ENCODE results near the gene DKK3.

DKK3 gene

DNA sequence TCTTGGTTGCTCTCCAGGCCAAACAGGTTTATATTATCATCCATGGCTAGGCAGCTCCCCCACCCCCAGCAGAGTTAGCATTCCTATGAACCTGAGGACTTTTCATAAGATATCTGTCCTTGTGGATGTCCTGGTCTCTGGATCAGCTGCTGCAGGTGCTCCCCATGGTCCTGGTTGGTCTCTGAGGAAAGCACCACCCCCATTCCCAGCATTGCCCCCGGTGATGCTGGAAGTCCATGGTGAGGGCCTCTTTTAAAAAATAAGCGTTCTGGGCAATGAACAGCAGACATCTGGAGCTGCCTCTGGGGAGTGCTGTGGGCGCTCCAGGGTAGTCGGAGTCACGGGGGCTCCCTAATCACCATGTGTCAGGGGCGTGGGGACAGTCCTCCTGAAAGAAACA, 26.6 kb downstream of the DKK3 start:
- no peak for DNase-seq (ENCODE audit: low read depth in 2 of 2)

GRCh38 chr11:11981364-11981763, 27.1 kb downstream of the DKK3 start:
- no peak for DNase-seq (ENCODE audit: low read depth in 2 of 2)

DNA sequence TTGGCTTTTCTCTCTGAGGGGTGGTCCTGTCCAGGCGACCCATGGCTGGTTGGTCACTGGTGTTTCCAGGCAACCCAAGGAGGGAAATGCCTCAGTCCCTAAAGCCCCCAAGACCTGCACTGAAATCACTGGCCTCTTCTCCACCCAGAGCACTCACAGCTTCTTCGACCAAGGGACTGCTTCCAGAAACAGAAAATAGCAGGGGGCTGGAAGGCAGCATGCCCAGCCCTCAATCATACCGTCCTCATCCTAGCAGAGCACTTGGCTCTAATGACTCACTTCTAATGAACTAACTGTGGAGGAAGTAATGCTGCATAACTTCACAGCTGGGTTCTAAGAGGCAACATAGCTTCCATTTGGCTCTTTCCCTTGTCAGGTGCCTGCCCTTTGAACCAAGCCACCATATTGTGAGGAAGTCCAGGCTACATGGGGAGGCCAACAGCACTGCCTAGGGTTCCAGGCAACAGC, 27.6 kb downstream of the DKK3 start:
- no peak for DNase-seq (ENCODE audit: low read depth in 2 of 2)

DNA sequence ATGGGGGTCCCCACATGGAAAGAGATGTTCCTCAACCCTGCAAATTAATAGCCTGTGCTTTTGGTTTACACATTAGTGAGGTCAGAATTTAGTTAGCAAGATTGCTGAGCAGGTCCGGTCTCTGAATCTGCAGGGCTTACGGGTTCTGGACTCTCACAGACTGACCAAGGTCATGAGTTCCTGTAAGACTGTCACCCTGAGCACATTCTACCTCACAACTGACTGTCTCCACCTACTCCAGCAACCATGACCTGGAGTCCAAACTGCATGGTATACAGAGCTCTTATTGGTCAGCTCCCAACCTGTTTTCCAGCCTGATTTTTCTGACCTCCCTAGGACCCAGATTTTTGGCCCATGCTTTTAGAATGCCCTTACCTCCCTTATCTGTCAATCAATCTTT, 28.2 kb downstream of the DKK3 start:
- no peak for DNase-seq (ENCODE audit: low read depth in 2 of 2)

DNA sequence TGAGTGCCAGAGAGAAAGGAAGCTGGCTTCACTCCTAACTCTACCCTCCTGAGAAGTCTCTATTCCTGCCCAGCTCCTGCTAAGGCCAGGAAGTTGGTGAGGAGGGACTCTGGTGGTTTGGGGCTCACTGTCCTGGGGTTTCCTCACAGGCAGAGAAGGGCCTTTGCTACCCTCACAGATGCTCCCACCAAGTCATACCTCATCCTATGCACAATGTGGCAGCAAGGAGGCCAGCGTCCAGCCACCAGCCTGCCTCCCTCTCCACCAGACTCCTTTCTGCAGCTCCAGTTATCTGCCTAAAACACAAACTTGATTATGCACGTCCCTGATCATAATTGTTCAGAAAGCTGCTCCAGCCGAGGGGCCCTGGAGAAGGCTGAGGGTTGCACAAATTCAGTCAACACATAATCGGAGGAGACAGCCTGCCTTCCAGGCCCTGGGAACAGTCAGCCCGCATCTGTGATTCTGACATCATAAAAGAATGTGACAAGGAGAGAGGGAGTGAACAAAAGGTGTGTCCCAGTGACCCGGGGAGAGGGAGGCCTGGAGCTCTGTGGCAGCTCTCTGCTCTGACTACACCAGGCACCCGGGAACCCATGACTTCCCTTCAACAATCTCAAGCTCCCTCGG, 28.8 kb downstream of the DKK3 start:
- no peak for DNase-seq (ENCODE audit: low read depth in 2 of 2)

- DNase-seq (ENCODE audit: low read depth in 2 of 2) = no peak
Observed at GRCh38 chr11:11978792-11979487, 29.5 kb downstream of the DKK3 start.

DNA sequence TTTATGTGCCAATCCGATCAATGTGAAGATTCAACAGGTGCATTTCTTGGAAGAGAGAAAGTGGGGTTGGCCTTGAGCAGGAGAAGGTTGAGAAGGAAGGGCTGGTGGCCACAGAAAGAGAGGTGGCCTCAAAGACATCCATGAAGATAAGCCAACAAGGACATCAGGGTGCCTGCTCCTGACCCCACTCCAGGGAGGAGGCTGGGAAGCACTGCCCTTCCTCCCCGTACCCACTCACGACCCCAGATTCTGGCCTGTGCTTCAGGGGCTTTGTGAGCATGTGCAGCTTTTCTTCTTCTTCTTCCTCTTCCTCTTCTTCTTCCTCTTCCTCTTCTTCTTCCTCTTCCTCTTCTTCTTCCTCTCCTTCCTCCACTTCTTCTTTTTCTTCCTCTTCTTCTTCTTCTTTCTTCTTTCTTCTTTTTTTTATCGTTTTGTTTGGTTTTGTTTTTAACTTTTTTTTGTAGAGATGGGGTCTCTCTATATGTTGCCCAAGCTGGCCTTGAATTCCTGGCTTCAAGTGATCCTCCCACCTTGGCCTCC, 30.3 kb downstream of the DKK3 start:
- no peak for DNase-seq (ENCODE audit: low read depth in 2 of 2)

DNA sequence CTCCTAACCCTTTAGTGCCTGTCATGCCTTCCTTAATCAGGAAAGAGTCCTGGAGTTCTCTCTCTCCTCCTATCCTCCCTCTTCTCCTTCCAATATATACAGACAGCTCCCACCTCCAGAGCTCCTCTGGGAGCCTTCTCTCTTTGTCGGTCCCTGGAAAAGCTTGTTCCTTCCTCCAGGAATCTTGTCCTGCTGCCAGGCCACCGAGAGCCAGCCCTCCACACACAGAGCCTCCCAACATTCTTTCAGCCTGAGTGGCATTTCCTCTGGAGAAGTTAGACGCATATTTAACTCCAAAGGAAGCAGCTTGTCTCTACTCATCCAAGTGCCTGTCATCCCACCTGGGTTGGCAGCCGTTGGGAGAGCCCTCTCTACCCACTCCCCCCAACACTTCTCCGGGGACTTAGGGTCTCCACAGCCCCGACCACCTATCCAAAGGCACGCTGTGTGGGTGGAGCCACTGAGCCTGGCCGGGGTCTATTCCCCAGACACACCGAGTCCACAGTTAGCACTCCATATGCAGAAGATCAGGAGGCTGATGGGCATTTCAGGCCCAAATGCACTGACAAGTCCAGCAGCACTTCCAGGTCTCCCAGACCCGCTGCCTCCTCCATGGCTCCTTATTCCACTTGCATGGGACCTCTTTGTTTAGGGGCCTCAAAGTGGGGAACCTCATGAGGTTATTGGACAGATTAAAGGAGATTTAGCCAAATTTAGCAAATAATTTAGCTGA, 31.1 kb downstream of the DKK3 start:
- DNase-seq (ENCODE audit: low read depth in 2 of 2) = no peak

GRCh38 chr11:11976481-11977127, 31.8 kb downstream of the DKK3 start:
- no peak for DNase-seq (ENCODE audit: low read depth in 2 of 2)

- DNase-seq (ENCODE audit: low read depth in 2 of 2) = no peak
Observed at GRCh38 chr11:11975201-11976092, 33.0 kb downstream of the DKK3 start.

- DNase-seq (ENCODE audit: low read depth in 2 of 2) = no peak
Observed at GRCh38 chr11:11973866-11974265, 34.6 kb downstream of the DKK3 start.

GRCh38 chr11:11973361-11973800, 35.0 kb downstream of the DKK3 start:
- DNase-seq (ENCODE audit: low read depth in 2 of 2) = no peak

- no peak for DNase-seq (ENCODE audit: low read depth in 2 of 2)
Observed at GRCh38 chr11:11972730-11973341, 35.6 kb downstream of the DKK3 start.

DNA sequence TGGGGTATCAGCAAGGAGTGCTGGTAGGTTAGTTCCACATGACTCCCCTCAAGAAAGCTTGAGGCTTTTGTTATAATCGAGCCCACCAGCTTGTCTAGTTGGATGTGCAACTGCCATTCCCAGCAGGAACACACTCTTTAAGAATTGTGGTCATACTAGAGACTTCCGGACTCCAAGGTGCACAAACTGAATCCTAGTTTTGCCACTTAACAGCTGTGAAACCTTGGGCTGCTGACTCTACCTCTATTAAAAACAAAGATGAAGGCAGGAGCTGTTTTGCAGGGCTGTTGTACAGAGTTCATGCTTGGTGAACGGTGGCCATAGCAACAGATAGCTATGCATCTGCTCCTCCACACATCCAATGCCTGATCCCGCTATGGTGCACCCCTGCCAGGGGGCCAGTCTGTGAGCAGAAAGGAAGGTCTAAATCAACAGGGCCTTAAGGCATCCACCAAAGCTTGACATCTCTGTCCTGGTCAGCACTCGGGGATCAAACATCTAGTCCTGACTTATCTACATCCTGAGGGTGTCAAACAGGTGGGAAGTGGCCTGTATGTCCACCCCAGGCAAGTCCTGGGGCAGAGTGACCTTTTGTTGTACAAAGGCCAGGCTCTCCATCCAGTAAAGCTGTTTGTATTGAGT, 36.4 kb downstream of the DKK3 start:
- no peak for DNase-seq (ENCODE audit: low read depth in 2 of 2)

DNA sequence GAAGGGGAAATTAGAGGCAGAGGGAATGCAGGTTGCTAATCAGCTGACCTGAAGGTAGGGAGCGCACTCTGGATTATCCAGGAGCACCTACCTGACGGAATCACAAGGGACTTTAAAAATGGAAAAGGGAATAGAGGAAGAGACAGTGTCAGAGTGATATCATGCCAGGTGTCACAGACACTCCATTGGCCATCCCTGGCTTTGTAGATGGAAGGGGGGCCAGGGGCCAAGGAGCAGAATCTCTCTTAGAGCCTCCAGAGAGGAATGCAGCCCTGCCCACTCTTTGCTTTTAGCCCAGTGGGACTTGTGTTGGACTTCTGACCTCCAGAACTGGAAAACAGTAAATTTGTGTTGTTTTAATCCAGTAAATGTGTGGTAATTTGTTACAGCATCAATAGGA, 37.9 kb downstream of the DKK3 start:
- no peak for DNase-seq (ENCODE audit: low read depth in 2 of 2)

DNA sequence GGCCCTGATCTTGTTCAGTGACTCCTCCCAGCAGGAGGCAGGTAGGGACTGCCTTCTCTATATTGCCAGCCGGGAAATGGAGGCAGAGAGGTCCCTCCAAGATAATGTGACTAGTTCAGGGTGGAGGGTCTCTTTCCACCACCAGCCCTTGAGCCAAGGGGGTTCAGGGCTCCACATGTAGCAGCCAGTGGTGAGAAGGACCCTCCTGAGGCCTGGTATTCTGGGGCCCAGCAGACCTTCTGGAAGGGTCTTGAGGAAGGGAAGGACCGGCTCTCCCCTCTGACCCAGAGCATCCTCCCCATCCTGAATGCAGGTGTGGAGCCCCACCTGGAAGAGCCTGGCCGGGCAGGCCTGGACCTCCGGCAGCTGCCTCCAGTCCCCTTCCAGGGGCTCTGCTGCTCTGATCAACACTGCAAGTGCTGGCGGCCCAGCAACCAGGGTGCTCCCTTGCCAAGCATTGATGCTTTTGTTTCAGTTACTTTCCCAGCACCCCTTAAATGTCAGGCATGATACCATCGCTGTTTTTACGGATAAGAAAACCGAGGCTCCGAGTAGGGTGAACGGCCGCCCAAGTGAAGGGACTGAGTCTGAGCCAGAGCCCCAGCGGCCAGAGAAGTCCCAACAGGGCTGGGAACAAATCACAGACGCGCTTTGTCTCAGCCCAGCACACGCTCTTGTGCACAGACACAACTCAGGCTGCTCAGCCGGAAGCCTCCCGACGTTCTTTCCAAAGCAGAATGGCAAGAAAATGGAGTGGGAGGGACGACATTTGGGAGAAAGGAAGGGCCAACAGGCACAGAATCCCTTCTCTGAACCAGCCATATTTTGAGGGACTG, 38.8 kb downstream of the DKK3 start:
- DNase-seq (ENCODE audit: low read depth in 2 of 2) = no peak

- no peak for DNase-seq (ENCODE audit: low read depth in 2 of 2)
Observed at GRCh38 chr11:11968511-11969280, 39.7 kb downstream of the DKK3 start.
